ENCODE data around the gene CCDC34.
"Not testable (repeated sequence)": the region's sequence is repeated elsewhere in the genome, so short reads cannot be mapped to it uniquely, and the experiment has no call there.

CCDC34 gene

GRCh38 chr11:27347359-27348339 lies 15.4 kb downstream of the CCDC34 start:
- TF ChIP-seq EZH2phosphoT487 (IDR thresholded peaks at IDR 0.05; ENCODE audit: borderline replicate concordance) = no peak
- TF ChIP-seq CTCF (conservative IDR thresholded peaks at IDR 0.05; ENCODE audit: low read length) = no peak
- Histone ChIP-seq H2AFZ (ENCODE audit: low read length) (no peak overlapping the region), H3K27me3 (ENCODE audit: insufficient read depth, low read length, poor library complexity, severe bottlenecking) (no peaks in the 10 kb centered on the region), H3K9ac (ENCODE audit: low read depth, low read length, poor library complexity, severe bottlenecking) (no peak overlapping the region), H3F3A (ENCODE audit: low read depth) (no peaks in the 10 kb centered on the region), H3K4me2 (ENCODE audit: low read depth, low read length, poor library complexity, severe bottlenecking) (no peak overlapping the region), H3K9me3 (ENCODE audit: insufficient read depth, low read depth, low read length) (no peaks in the 10 kb centered on the region), H3K4me3 (ENCODE audit: low read length, poor library complexity, severe bottlenecking) (no peak overlapping the region), H3K4me1 (ENCODE audit: insufficient read depth, low read length, poor library complexity, severe bottlenecking) (peaks cover 3% of the 10 kb centered on the region), H3K79me2 (ENCODE audit: insufficient read depth, low read length) (no peaks in the 10 kb centered on the region), H3K36me3 (ENCODE audit: insufficient read depth, low read length) (peaks cover 20% of the 10 kb centered on the region; the same call in 1 of the 2 replicates), H4K20me1 (ENCODE audit: insufficient read depth, low read length, poor library complexity, severe bottlenecking) (no peaks in the 10 kb centered on the region), H3K9me2 (replicated peaks; ENCODE audit: low read depth, low read length) (no peaks in the 10 kb centered on the region)

- Histone ChIP-seq H3F3A (ENCODE audit: low read depth) (no peaks in the 10 kb centered on the region), H3K4me2 (ENCODE audit: low read depth, low read length, poor library complexity, severe bottlenecking) (no peak overlapping the region), H3K4me3 (ENCODE audit: low read length, poor library complexity, severe bottlenecking) (no peak overlapping the region), H3K9ac (ENCODE audit: low read depth, low read length, poor library complexity, severe bottlenecking) (no peak overlapping the region), H3K9me2 (replicated peaks; ENCODE audit: low read depth, low read length) (no peaks in the 10 kb centered on the region), H3K9me3 (ENCODE audit: insufficient read depth, low read depth, low read length) (no peaks in the 10 kb centered on the region), H2AFZ (ENCODE audit: low read length) (no peak overlapping the region), H3K4me1 (ENCODE audit: insufficient read depth, low read length, poor library complexity, severe bottlenecking) (no peaks in the 10 kb centered on the region), H4K20me1 (ENCODE audit: insufficient read depth, low read length, poor library complexity, severe bottlenecking) (no peaks in the 10 kb centered on the region), H3K27me3 (ENCODE audit: insufficient read depth, low read length, poor library complexity, severe bottlenecking) (no peaks in the 10 kb centered on the region), H3K79me2 (ENCODE audit: insufficient read depth, low read length) (no peaks in the 10 kb centered on the region), H3K36me3 (ENCODE audit: insufficient read depth, low read length) (peaks cover 32% of the 10 kb centered on the region)
- TF ChIP-seq CTCF (conservative IDR thresholded peaks at IDR 0.05; ENCODE audit: low read length) = no peak
- no peak for TF ChIP-seq EZH2phosphoT487 (IDR thresholded peaks at IDR 0.05; ENCODE audit: borderline replicate concordance)
Measured at GRCh38 chr11:27339941-27340340, 23.1 kb downstream of the CCDC34 start.

GRCh38 chr11:27334764-27335163 lies 28.3 kb downstream of the CCDC34 start:
- H3K4me3 ChIP-seq (ENCODE audit: low read length, poor library complexity, severe bottlenecking); H3K4me2 ChIP-seq (ENCODE audit: low read depth, low read length, poor library complexity, severe bottlenecking); H3K9me2 ChIP-seq (replicated peaks; ENCODE audit: low read depth, low read length); H3K27me3 ChIP-seq (ENCODE audit: insufficient read depth, low read length, poor library complexity, severe bottlenecking); H3K9ac ChIP-seq (ENCODE audit: low read depth, low read length, poor library complexity, severe bottlenecking); H4K20me1 ChIP-seq (ENCODE audit: insufficient read depth, low read length, poor library complexity, severe bottlenecking); H3K79me2 ChIP-seq (ENCODE audit: insufficient read depth, low read length); H3K9me3 ChIP-seq (ENCODE audit: insufficient read depth, low read depth, low read length); H2AFZ ChIP-seq (ENCODE audit: low read length); H3F3A ChIP-seq (ENCODE audit: low read depth); H3K4me1 ChIP-seq (ENCODE audit: insufficient read depth, low read length, poor library complexity, severe bottlenecking): not testable (repeated sequence)
- H3K36me3 ChIP-seq (ENCODE audit: insufficient read depth, low read length) = peaks cover 15% of the 10 kb centered on the region
